Measurements from ENCODE around the gene PPP2R5E.

- no peak for TF ChIP-seq OSR1 (CRISPR knock-in tag; IDR thresholded peaks at IDR 0.05)
- TF ChIP-seq CSDC2 (CRISPR knock-in tag; IDR thresholded peaks at IDR 0.05): no peak
- TF ChIP-seq ARNTL (CRISPR knock-in tag; IDR thresholded peaks at IDR 0.05; ENCODE audit: borderline replicate concordance, low read depth): no peak
- no peak for TF ChIP-seq TSHZ2 (CRISPR knock-in tag; IDR thresholded peaks at IDR 0.05)
These were observed 67.4 kb downstream of the PPP2R5E start for GRCh38 chr14:63475761-63476160.
